ENCODE measurements around the gene RBBP5.

The RBBP5 gene

DNA sequence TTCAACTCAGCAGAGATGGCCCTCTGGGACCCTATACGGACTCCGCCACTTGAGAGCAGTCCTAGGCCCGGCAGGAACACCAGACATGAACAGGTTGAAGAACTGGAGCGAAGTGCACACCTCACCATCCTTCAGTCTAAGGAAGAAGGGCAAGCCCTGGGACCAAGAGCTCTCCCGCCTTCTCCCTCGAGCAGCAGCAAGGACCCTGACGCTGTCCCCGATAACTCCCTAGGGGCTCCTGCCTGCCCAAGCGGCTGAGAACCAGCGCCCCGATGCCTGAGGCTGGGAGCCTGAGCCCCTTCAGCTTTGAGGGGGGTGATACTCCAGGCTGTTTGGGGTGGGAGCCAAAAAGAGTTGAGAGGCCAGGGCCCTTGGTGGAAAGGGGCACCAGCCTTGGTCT, 47.7 kb downstream of the RBBP5 start:
- no peak for DNase-seq (ENCODE audit: low read depth)

DNA sequence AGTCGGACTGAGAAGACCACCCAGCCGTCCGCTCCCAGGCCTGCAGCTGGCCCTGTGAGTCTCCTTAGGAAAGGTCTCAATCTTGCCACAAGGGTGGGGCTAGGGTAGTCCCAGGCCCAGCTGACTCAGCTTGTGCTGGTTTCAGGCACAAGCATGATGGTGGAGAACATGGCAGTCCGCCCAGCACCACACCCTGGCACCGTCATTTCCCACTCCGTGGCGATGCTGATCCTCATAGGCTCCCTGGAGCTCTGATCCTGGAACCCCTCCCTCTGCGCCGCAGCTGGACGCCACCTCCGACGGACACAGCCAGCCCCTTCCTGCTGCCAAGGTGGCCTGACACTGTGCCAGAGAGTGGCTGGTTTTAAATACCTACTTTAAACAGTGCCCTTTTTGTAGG, 48.3 kb downstream of the RBBP5 start:
- DNase-seq (ENCODE audit: low read depth) = no peak

DNA sequence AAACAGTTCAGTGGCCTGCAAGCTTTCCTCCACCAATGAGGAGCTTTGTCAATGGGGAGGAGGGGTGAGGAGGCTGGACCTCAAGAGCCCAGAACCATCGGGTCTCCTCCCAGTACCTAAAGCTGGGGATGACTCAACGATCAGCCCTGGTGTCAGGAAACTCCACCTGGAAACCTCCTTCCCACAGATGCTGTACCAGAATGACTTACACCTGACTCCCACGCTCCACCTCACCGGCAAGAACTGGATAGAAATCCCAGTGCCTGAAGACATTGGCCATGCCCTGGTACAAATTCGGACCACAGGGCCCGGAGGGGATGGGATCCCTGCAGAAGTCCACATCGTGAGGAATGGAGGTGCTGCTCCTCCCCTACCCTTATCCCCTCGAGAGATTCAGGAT, 48.9 kb downstream of the RBBP5 start:
- DNase-seq (ENCODE audit: low read depth) = no peak

DNA sequence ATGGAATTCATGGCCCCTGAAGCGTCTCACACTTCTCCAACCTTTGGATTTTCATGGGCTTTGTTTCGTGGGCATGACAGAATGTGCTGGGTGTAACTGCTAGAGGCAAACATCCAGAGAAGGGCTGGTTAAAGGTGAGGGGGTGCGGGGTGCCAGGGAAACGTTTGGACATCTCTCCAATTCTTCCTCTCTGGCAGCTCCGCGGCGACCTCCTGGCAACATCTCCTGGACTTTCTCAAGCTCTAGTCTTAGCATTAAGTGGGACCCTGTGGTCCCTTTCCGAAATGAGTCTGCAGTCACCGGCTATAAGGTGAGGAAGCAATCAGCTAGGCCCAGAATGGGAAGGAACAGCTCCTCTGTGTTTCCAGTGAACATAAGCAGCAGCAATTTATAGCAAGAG, 49.5 kb downstream of the RBBP5 start:
- no peak for DNase-seq (ENCODE audit: low read depth)

DNA sequence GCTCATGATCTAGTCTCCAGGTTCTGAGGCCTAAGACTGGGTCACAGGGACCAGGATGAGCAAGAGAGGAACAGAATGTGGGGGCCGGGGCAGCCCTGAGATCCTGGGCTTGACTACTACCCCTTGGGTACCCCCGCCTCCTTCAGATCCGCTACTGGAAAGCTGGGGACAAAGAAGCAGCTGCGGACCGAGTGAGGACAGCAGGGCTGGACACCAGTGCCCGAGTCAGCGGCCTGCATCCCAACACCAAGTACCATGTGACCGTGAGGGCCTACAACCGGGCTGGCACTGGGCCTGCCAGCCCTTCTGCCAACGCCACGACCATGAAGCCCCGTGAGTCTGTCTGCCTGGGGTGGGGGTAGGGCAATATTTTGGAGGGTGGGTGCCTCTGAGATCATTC, 50.0 kb downstream of the RBBP5 start:
- DNase-seq (ENCODE audit: low read depth) = no peak

DNA sequence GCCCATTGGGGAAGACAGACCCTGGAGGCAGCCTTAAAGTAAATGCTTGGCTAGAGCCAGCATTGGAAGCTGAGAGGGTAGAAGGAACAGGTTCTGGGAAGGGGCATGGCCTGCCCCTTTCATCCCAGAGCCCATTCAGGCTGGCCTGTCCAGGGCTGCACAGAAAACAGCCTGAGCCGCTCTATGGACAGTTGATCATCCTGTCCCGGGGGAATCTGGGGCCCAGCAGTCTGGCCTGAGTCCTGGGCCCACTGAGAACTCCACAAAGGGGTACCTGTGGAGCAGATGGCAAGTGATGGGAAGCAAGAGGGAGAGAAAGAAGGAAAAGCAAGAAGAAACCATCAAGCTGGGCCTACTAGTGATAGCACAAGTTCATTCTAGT, 50.8 kb downstream of the RBBP5 start:
- no peak for DNase-seq (ENCODE audit: low read depth)

DNA sequence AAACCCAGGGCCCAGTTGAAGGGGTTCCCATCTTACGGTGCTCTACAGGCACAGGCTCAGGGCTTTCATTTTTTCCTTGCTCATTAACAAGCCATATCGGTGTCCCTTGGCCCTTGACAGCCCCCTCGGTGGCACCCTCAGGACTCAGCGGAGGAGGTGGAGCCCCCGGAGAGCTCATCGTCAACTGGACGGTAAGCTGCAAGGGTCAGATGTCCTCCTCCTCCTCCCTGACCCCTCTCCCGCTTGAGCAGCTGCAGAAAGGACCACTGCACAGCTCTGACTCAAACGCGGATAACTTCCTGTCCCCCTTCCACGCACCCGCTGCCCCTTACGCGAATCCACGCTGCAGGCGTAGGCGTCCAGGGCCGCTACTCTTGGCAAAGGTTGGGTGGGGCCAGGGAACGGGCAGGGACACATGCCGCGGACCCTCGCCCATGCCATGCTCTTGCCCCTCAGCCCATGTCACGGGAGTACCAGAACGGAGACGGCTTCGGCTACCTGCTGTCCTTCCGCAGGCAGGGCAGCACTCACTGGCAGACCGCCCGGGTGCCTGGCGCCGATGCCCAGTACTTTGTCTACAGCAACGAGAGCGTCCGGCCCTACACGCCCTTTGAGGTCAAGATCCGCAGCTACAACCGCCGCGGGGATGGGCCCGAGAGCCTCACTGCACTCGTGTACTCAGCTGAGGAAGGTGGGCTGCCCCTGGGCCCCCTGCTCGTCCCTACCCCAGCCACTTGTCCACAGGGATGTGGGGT, 52.2 kb downstream of the RBBP5 start:
- no peak for DNase-seq (ENCODE audit: low read depth)

DNA sequence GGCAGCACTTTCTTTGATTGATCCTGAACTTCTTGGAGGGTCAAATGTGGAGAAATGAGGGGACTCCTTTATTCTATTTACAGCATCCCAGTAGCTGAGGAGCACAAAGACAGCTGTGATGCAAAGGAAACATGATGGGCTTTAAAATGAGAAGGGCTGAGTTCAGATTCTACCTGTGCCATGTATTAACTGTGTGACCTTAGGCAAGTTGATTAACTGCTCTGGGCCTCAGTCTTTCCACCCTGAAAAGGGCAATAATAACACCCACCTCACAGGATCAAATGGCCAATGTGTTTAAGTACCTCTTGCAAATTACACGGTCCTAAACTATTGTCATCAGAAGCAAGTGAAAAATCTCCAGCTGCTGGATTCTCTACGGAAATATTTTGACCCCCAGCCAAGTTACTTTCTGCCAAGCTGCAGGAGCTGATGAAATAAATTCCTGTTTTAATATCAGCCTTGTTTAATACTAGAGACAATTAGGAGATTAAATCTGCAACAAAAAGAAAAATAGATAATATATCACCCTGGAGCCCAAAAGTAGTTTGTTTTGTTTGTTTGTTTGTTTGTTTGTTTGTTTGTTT, 53.2 kb downstream of the RBBP5 start:
- DNase-seq (ENCODE audit: low read depth) = no peak

DNA sequence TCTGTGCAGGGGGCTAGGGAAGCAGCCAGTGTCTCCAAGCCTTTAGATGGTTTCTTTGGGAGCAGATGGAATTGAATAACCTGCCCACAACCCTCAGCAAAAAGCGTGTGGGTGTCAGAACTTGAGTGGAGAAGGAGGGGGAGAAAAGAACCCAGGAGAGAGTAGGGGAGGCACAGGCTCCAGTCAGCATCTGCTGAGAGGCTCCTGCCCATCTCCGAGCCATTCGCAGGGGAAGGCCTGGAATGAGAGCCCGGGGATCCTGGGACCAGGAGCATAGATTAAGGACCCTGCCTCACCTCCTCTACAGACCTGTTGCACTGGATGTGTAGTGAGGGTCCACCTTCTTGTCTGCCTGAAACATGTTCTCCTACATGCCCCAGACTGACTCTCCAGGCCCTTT, 53.8 kb downstream of the RBBP5 start:
- DNase-seq (ENCODE audit: low read depth) = no peak

DNA sequence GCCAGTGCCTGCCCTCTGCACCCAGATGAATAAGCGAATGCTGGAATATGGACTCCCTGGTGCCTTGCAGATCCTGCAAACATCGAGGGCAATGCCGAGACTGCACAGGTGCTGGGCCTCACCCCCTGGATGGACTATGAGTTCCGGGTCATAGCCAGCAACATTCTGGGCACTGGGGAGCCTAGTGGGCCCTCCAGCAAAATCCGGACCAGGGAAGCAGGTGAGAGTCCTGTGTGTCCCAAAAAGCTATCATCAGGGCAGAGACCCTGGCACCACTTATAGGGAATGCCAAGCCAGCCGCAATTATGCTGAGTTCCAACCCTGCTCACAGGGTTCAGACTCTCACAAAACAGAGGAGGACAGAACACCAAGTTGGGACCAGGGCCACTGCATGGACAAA, 54.7 kb downstream of the RBBP5 start:
- DNase-seq (ENCODE audit: low read depth) = no peak

DNA sequence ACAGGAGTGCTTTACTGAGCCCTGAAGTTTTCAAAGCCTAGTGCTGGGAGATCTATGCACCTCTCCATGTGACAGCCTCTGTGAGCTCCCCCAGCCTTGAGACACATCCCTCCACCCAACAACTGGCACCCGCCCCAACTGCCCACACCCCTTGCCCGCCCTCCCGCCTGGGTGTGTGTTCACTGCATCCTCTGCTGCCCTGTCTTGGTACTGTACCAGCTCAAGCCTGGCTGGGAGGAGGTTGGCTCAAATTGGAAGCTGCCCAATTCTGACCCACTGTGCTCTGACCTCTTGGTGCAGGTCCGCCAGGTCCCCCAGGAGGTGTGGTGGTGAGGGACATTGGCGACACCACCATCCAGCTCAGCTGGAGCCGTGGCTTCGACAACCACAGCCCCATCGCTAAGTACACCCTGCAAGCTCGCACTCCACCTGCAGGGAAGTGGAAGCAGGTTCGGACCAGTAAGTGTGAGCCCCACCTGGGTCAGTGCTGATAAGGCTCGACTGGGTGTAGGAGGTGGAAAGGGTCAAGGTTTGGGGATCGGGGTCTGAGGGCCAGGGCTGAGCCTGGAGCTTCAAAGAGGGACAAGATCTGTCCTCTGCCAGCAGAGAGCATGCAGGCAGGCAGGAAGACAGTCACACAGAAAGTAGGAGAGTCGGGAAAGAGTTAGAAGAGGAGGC, 55.5 kb downstream of the RBBP5 start:
- DNase-seq (ENCODE audit: low read depth) = no peak

DNA sequence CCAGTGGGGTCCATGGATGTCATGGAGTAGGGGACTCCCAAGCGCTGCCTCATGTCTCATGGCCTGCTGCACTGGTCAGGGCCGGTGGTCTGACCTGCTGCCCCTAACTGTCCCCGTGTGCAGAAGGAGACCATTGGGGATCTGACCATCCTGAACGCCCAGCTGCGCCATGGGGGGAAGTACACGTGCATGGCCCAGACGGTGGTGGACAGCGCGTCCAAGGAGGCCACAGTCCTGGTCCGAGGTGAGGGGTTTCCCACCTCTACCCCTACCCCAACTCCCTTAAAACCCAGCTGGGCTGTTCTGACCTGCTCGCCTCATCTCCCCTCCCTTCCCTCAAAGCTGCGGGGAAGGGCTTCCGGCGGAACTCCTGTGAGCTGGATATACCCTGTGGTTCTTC, 56.1 kb downstream of the RBBP5 start:
- DNase-seq (ENCODE audit: low read depth) = no peak

DNA sequence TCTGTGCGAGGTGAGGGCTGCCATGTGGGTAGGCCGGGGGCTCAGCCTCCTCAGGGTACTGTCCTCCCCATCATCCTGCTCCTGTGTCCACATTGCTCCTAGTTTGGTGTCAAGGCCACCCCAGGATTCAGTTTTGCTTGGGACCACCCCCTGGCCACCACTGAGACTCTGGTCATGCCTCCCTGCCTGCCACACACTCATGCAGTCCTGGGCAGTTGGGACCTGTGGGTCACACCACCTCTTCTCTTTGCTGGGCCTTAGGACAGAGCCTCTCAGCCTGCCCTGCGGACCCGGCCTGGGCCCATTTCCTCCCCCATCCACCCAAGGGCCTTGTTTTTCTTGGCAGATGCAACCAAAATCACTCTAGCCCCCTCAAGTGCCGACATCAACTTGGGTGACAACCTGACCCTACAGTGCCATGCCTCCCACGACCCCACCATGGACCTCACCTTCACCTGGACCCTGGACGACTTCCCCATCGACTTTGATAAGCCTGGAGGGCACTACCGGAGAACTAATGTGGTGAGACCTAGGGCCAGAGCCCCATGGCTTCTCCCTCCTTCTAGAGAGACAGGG, 56.9 kb downstream of the RBBP5 start:
- no peak for DNase-seq (ENCODE audit: low read depth)

DNA sequence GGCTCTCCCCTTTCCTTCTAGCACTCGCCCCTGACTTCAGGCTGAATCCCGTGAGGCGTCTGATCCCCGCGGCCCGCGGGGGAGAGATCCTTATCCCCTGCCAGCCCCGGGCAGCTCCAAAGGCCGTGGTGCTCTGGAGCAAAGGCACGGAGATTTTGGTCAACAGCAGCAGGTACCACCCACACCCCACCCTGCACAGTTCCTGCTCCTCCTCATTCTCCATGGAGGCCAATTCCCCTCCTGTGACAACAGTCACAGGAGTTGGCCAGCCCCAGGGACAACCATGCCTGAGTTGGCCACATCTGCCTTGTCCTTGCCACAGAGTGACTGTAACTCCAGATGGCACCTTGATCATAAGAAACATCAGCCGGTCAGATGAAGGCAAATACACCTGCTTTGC, 57.5 kb downstream of the RBBP5 start:
- no peak for DNase-seq (ENCODE audit: low read depth)

DNA sequence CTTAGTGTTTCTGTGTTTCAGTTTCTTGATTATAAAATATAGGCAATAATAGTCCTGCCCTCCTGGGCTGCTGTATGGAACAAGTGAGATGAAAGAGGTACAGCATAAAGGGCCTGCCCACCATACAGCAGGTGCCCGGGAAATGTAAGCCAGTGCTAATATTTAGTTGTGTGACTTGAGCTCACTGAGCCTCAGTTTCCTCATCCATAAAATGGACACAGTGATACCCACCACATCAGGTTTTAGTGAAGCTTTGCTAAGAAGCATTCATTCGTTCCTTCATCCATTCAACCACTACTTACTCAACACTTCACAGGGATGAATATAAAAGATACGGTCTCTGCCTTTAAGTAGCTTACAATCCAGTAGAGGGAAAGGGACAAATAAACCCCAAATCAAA, 58.9 kb downstream of the RBBP5 start:
- DNase-seq (ENCODE audit: low read depth) = no peak

DNA sequence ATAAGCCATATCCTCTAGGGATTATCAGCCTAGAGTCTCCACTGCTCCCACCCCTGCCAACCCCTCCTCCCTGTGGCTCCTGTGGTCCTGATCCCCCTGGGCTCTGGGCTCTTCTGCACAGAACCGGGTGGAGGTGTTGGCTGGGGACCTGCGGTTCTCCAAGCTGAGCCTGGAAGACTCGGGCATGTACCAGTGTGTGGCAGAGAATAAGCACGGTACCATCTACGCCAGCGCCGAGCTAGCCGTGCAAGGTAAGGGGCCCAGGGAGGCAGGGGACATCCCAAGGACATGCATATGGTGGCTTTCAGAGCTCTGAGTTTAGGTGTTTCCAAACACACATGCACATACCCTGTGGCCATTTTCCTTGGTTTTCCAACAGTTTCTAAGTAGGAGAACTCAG, 59.5 kb downstream of the RBBP5 start:
- no peak for DNase-seq (ENCODE audit: low read depth)

DNA sequence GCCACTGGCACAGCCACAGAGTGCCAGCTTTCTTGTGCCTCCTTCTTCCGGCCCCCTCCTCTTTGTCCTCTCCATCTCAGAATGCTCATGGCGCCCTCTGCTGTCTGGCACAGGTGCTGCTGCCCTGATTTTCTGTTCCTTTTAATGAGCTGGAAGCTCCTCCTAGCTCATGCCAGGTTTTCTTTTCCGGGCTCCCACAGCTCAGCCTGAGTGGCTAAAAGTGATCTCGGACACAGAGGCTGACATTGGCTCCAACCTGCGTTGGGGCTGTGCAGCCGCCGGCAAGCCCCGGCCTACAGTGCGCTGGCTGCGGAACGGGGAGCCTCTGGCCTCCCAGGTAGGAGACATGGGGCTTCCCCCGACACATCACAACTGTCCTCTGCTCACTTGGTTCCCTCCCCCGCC, 60.1 kb downstream of the RBBP5 start:
- peak; percentile 48 for DNase-seq (ENCODE audit: low read depth)

DNA sequence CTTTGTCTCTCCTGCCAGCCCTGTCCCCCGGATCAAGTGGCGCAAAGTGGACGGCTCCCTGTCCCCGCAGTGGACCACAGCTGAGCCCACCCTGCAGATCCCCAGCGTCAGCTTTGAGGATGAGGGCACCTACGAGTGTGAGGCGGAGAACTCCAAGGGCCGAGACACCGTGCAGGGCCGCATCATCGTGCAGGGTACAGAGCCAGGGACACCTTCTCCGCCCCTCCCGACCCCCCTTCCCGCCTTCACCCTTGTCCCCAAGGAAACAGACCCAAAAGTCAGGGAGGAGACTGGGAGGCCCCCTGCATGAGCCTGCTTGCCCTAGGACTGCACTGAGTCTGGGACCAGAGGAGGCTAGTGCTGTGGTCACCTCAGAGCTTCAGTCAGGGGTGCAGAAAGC, 60.6 kb downstream of the RBBP5 start:
- no peak for DNase-seq (ENCODE audit: low read depth)

DNA sequence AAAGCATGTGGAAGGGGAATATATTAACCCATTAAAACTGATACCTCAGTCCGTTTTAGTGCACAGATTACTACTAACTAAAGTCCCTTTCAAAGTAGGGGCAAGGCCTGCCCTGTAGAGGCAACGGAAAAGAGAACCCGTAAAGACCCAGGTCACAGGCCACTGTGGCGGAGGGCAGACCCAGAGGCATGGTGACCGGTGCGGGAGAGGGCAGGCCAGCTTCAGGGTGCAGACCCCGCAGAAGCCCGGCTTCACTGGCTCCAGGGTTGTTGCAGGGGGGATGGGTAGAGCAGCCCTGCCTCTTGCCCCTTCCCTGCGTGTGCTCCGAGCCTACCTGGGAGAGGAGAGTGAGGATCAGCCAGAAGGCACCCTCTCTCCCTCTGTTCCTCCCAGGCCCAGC, 61.0 kb downstream of the RBBP5 start:
- no peak for DNase-seq (ENCODE audit: low read depth)

DNA sequence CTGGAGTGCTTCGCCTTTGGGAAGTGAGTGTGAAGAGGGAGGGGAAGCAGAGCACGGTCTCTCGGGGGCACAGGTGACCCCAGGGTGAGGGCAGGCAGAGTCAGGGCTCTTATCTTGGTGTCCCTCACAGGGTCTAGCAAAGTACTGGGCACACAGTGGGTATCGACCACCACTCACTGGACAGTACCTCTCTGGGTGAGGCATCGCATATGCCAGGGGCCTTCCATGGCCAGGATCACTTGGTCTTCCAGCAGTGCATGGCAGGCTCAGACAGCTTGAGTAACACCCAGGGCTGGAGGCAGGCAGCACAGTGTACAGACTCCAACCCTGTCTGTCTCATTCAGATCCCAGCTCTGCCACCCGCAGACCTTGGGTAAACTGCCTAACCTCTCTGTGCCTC, 62.1 kb downstream of the RBBP5 start:
- no peak for DNase-seq (ENCODE audit: low read depth)

DNA sequence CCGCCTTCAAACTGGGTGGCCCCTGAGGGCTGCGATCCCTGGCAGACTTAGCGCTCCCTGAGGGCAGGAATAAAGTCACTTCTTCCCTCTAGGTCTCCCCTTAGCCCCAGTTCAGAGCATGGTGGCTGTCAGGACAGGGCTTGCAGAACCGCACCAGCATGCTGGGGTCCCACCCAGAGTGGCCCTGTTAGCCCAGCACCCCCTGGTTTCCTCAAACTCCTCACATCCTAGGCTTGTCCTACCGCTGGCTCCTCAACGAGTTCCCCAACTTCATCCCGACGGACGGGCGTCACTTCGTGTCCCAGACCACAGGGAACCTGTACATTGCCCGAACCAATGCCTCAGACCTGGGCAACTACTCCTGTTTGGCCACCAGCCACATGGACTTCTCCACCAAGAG, 62.9 kb downstream of the RBBP5 start:
- no peak for DNase-seq (ENCODE audit: low read depth)

DNA sequence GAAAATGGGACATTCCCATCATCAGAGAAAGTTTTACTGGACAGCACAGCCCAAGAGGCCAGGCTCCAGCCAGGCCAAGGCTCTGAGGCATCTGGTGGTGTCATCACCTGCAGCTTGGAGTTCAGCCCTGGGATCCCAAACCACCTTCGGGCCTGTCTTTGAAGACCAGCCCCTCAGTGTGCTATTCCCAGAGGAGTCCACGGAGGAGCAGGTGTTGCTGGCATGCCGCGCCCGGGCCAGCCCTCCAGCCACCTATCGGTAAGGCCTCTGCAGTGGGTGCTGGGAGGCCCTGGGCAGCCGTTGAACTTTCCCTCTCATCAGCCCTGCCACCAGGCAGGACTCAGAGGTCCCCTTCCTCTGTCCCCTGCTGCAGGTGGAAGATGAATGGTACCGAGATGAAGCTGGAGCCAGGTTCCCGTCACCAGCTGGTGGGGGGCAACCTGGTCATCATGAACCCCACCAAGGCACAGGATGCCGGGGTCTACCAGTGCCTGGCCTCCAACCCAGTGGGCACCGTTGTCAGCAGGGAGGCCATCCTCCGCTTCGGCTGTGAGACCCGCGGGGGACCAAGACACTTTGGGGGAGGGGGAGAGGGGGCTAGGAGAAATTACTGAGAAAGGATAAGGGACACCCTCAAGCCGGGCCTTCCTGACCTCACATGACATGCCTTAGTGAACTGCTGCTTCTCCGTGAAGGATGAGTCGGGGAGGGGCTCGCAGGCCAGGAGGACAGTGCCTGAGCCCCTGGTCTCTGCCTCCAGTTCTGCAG, 63.8 kb downstream of the RBBP5 start:
- DNase-seq (ENCODE audit: low read depth) = no peak
